GM18868 (cell line): ENCODE data around the gene NGEF.

Source experiments
- ATAC-seq: cut with Tn5 transposase; IDR thresholded peaks from one replicate; pipeline ENCODE4 v1.9.1; 2021; ENCODE audit warnings: mild to moderate bottlenecking, moderate library complexity; ENCODE audit not compliant: unreplicated experiment

Gene NGEF

DNA sequence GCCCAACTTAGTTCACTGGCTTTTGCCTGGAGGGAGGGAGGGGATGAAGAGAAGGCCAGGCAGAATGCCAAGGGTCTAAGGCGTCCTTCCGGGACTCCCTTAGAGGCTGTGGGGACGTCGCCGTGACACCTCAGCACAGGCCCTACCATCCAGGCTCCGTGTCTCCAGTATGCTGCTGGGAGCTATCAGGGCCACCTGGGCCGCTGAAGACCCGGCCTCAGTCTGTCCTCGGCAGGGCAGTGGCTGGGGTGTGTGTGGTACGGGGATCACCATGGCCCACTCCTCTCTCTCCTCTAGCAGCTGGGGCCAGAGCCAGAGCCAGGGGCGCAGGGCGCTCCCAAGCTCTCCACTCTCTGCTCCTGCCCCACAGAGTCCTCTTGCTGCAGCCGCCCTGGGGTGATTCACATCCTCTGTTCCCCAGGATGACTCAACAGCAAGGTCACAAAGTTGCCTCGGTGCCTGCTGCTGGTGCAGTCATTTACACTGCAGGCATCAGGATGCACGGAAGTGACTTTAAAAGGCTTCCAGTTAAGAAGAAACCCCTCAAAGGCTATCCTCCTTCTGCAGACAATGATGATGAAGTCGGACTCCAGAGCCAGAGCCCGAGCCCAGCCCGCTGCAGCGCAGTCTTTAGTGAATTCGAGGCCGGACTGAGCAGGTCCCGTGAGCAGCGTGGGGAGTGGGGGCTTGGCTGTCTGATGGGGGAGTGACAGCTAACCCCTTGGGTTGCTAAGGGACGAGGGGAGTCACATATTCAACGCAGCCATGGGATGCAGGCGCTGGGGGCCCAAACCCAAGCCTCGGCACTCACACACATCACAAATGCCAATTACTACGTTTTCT, 111.1 kb downstream of the NGEF start:
- ATAC-seq: no peak

DNA sequence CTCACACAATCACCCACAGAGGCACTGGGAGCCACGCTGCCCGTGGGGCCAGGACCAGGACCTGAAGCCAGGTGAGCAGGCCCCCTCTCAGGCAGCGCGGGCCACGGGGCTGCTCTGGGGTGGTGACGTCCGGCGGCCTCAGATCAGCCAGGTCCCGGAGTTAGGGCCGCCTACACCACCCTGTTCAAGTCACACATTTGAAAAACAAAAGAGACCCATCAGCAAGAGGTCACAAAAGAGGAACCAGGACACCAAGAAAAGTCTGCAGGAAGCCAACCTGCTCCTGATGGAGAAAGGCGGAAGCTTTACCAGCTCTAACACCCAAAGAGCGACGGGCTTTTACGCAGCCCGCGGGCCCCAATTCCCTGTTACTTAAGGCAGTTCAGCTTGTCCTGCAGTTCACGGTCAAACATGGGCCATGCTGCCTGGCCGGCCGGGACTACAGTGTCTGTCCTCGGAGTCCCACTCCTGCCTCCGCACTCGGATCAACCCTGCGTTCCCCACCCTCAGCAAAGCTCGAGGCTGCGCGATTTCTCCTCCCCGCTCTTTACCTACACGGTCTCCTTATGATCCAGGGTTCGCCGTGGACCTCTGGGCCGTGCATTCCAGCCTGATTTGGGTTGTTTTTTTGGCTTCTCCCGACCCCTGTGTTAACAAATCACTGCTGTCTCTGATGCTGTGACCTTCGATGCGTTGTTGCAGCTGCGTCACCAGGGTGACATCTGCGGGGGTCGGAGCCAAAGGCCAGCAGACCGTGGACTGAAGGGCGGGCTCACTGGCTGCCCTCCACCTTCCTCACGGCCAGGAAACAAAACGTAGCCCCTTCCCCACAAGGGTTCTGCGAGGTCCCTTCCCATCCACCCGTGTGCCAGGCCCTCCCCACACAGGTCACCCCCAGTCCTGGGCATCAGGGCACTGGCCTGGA, 112.0 kb downstream of the NGEF start:
- no peak for ATAC-seq

DNA sequence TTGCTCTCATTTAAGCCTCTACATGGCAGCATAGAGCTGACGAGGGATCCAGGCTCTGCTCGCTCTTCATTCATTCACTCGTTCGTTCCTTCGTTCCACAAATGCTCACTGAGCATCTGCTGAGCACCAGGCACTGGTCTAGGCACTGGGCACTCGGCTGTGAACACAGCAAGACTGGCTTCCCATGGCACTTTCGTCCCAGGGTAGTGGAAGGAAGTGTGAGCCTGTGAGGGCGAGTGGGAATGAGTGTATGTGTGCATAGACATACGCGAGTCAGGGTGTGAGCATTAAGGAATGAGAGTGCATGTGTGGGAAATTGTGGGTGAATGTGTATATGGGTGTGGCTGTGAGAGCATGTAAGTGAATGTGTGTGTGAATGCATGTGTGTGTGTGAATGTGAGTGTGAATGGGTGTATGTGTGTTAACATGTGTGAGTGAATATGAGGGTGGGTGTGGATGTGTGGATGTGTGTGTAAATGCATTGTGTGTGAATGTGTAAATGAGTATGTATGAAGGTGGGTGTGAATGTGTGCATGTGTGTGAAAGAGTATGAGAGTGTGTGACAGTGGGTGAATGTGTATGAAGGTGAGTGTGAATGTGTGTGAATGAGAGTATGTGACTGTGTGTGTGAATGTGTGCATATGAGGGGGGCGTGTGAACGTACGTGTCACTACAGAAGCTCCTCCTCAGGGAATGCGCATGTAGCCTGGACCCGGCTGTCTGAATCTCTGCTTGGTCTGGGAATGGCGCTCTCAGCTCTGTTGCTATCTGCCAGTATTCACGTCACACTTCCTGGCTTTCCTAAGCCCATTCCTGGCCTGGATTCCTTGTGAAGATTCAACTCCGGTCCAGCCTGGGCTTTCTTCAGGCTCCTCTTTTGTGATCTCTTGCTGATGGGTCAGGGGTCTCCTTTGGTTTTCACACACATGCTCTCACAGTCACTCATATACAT, 114.2 kb downstream of the NGEF start:
- no peak for ATAC-seq

DNA sequence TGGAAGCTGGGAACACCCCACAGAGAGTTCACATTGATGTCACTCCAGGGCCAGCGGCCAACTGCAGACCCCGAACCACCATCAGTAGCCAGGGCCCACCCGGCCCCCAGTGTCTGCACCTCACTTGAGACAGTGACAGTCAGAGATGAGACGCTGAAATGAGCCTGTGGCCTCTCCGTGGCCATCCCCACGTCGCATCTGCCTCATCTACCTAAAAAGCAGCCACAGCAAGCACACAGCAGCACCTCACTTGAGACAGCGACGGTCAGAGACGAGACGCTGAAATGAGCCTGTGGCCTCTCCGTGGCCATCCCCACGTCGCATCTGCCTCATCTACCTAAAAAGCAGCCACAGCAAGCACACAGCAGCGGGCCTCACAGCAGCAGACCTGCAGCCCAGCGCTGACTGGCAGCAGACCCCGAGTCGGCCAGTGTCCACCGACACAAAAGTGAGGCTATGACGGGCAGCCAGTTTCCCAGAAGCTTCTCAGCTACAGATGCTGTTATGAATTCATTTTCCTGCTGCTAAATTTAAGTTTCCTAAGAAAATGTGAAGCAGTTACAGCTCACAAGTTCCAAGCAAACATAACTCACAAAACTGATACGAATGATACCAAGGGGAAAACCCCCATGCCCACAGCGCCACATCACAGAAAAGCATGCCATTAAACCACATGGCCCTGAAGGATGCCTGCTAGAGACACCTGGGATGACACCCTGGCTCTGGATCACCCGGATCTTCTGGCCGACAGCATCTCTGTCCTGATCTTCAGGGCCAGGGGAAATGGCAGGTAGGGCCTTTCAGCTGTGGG, 115.3 kb downstream of the NGEF start:
- ATAC-seq: no peak

DNA sequence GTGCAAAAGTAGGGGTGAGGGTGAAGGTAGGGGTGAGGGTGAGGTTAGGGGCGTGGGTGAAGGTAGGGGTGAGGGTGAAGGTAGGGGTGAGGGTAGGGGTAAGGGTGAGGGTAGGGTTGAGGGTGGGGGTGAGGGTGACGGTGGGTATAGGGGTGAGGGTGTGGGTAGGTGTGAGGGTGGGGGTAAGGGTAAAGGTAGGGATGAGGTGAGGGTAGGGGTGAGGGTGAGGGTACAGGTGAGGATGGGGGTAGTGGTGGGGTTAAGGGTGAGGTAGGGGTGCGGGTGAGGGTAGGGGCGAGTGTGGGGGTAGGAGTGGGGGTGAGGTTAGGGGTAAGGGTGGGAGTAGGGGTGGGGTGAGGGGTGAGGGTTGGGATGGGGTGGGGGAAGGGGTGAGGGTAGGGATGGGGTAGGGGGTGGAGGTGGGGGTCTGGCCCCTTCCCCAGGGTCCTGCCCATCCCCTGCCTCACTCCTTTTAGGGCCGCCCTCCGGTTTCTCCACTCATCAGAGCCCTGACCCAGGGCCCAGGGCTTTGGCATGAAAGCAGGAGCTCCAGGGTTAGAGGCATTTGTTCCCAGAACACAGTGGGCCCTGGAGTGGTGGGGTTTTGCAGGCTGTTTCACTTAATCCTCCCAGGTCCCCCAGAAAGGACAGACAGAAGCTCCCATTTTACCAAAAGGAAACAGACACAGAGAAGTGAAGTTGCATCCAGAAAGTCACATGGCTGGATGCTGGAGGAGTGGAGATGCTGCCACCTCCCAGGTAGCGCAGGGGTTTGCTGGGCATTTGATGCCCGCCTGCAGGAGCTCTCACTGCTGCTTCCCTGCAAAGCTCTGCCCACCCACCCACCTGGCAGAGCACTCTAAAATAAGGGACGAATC, 116.1 kb downstream of the NGEF start:
- no peak for ATAC-seq

DNA sequence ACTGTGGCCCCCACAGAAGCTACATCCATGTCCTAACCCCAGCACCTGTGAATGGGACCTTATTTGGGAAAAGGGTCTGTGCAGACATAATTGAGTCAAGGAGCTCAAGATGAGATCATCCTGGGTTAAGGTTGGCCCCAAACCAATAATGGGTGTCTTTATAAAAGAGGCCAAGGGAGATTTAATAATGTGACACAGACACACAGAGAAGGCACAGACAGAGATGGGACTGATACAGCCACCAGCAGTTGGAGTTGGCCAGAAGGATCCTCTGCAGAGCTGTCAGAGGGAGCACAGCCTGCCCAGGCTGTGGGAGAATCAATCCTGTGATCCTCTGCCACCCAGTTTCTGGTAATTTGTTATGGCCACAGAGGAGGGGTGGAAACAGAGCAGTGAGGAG, 116.9 kb downstream of the NGEF start:
- ATAC-seq: no peak

DNA sequence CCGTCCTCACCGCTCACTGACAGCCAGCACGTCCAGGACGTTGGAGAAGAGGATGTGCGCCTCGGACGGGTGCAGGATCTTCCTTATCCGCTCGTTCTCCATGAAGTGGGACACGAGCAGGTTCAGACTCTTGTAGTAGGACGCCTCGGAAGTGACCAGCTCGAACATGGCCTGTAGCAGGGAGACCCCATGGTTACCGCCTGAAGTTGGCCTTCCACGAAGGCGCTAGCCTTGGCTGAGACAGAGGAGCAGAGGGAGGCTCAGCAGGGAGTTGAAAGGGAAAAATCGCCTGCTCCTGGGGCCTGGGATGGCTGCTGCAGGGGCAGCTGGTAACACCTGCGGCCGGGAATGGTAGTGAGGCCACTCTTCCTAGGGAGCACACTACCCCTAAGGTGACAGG, 118.3 kb downstream of the NGEF start:
- no peak for ATAC-seq

DNA sequence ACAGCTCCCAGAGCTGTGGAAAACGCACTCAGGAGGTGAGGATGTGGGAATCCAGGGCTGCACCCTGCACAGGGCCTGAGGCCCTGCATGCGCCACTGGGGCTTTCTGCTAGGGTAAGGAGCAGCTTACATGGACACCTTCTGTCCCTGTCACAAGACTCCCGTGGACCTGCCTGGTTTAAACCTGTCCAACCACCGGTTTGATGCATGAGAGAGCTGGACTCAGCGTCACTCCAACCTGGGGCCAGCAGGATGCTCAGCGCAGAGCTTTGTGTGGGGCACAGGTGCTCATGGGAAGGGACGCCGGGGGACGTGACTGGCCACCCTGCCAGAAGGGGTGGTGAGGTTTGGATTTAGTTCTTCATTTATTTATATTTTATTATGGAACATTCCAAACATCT, 118.8 kb downstream of the NGEF start:
- no peak for ATAC-seq

DNA sequence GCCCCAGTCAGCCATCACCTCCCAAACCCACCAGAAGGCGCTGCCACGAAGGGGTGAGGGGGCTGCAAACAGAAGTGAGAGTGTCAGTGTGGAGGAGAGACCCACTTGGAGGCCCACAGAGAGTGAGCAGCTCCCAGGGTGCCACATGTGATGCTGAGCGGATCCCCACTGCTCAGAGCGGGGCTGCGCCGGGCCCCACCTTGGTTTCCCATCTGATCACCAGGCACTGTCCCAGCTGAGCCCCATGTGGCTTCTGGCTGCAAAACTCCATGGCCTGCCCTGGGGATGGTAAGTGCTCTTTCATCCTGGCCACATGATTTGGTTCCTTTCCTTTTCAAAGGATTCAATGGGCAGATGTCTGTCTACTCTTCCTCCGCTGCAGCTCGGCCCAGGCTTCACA, 119.2 kb downstream of the NGEF start:
- ATAC-seq: no peak

DNA sequence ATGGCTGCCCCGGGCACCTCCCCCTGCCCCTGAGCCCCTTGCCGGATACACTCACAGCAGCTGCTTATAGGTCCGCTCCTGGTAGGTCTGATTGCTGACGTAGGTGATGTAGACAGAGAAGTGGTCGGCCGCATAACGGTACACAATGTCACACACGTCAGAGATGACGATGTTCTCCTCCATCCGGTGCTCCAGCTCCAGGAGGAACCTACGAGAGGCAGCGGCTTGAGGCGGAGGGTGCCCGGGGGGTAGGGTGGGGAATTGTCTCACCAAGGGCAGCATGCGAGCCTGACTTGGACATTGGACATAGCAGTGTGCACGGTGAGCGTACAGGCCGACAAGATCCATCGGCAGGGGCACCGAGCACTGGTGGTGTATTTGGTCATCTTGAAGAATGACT, 120.2 kb downstream of the NGEF start:
- no peak for ATAC-seq

DNA sequence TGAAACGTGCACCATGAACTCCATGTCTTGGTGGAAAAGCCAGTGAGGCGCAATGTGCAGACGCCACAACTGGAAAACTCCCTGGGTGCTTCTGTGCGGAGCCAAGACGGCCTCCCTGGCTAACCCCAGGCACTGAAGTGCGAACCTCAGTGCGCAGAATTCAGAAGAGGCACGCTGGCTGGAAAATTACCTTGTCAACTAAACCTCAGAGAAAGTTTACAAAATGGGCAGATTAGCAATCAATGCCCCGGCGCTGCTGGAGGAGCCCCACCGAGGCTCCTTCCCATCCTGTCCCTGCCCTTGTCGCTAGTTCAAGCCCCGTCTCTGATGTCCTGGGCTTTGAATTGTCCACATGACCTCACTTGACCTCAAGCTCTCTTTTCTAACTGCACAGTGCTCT, 120.8 kb downstream of the NGEF start:
- no peak for ATAC-seq

DNA sequence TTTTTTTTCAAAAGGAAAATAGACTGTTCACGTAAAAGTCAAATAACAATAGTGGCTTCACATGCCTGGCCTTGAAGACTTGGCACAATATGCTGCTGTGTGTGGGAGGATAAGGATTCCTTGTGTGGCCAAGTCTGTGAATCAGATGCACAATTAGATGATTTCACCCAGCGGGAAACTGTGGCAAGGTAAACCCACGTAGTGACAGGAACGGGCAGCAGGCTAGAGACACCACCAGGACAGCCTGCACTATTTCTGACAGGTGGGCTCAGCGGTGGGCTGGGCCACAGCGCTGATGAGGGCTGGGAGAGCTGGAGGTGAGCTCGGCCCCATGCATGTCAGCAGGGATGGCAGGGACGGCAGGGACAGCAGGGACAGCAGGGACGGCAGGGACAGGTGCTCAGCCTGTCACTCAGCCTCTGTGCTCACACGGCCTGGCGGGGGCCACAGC, 121.4 kb downstream of the NGEF start:
- no peak for ATAC-seq

DNA sequence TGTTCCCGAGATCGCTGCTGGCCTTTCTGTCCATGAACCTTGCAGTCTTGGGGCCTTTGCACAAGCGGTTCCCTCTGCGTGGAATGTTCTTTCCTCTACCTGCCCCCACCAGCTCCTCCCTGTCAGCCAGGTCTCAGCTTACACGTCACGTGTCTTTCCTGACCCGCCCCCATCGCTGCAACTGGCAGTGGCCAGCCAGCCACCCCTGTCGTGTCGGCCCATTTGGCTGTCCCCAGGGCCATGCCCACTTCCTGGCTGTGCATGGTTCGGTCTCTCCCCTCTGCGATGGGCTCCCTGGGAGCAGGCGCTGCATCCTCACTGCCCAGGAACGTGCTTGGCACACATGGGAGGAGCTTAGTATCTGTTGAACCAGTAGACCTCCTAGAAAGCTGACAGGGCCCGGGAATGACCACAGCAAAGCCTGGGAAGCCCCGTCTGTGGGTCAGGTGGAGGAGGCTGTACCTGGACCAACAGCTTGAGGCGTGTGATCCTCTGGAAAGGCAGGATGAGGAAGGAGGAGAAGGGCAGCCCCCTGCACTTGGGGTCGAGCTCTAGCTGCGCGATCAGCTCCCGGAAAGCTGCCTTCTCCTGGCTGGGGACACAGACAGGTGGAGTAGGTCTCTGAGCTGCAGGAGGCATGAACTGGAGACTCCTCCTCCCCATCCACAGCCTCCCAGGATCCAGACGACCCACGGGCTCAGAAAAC, 122.0 kb downstream of the NGEF start:
- no peak for ATAC-seq

DNA sequence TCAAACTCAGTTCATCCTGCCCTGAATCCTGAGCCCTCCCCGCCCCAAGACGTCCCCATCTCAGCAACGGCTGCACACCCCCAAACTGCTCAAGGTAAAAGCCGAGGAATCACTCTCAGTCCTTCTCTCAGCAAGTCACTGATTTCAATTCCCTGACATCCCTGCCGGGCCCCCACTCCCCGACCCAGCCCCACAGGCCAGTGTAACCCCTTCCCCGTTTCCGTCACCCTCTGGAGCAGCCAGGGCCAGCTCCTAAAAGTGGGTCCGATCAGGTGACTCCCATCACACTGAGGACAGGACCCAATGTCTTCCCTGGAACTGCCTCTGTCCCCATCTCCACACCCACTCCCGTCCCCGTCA, 122.5 kb downstream of the NGEF start:
- ATAC-seq: no peak

DNA sequence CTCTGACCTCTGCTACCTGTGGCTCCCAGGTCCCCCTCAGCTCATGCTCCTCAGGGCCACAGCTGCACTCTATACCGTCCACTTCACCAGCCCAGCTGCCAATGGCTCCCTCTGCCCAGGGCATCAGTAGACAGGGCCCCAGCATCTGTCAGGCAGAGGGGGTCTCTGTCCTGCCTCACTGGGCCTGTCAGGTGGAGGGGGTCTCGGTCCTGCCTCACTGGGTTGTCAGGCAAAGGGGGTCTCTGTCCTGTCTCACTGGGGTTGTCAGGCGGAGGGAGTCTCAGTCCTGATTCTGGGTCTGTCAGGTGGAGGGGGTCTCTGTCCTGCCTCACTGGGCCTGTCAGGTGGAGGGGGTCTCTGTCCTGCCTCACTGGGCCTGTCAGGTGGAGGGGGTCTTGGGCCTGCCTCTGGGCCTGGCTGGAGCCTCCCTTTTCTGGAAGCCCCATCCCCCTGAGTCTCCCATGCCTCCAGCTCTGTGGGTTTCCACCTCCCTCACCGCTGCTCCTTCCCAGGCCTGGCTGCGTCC, 123.1 kb downstream of the NGEF start:
- ATAC-seq: no peak

DNA sequence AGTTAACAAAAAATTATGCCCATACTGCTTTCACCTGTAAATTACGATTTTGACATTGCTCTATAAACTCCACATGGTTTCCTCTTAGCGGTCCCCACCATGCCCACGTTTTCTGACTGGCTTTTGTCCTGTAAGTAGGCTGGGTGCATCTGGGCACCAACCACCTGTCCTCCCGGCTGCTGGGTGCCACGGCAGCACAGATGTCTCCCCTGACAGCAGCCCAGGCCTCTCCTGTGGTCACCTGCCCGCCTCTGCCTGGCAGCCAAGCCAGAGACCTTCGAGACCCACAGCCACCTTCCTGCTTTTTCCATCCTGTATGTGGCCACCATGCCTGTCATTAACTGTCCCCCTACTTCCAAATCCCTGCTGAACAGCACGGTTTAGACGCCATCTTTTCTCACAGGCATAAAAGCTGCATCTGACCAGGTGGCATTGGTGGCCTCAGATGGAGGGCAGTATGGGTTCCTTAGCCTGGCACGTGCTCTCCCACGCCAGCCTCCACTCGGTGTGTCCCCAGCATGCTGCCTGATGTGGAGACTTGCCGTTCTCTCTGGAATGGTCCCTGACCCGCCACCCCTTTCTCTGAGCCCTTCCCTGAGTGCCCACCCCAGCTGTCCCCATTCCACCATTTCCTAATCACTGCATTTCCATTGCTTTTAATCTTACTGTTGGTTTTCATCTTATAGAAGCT, 124.1 kb downstream of the NGEF start:
- ATAC-seq: no peak

DNA sequence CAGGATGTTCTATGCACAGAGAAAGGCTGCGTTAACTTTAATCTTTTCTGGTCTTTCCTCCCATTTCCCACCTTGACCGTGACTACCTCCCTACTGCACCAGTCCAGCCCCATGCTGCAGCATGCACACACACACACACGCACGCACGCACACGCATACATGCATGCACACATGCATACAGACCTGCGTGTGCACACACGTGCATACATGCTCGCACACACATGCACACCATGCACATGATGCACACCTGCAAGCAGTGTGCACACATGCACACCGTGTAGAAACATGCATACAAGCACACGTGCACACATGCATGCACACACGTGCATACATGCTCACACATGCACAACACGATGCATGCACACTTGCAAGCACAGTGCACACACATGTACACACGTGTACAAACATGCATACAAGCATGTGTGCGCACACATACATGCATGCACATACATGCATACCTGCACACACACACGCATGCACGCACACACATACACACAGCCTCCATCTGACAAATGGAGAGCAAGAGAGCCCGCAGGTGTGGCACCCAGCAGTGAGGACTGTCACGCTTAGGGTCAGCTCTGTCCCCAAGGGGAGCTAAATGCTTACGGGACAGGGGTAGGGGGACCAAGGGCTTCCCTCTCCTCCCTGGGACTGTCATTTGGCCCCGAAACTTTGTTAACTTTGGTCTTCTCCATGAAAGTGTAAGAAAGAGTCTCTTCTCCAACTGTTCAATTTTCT, 124.8 kb downstream of the NGEF start:
- ATAC-seq: no peak
